ENCODE data around the gene CDK16.

DNA sequence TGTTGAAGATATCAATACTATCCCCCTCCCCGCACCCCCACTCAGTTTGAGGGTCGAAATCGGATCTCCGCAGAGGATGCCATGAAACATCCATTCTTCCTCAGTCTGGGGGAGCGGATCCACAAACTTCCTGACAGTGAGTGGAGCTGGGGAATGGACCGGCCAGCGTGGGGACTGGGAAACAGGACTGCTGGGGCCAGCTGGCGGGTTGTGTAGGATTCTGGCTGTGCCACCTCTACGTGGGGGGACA lies 8.8 kb downstream of the CDK16 start:
- TF ChIP-seq, protein P1, sequence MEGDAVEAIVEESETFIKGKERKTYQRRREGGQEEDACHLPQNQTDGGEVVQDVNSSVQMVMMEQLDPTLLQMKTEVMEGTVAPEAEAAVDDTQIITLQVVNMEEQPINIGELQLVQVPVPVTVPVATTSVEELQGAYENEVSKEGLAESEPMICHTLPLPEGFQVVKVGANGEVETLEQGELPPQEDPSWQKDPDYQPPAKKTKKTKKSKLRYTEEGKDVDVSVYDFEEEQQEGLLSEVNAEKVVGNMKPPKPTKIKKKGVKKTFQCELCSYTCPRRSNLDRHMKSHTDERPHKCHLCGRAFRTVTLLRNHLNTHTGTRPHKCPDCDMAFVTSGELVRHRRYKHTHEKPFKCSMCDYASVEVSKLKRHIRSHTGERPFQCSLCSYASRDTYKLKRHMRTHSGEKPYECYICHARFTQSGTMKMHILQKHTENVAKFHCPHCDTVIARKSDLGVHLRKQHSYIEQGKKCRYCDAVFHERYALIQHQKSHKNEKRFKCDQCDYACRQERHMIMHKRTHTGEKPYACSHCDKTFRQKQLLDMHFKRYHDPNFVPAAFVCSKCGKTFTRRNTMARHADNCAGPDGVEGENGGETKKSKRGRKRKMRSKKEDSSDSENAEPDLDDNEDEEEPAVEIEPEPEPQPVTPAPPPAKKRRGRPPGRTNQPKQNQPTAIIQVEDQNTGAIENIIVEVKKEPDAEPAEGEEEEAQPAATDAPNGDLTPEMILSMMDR (IDR thresholded peaks at IDR 0.05; ENCODE audit: extremely low read depth in 1 of 2, insufficient read depth in 1 of 2, low read depth in 1 of 2, low read length in 2 of 2) = no peak
- TF ChIP-seq EZH2 (IDR thresholded peaks at IDR 0.05; ENCODE audit: borderline replicate concordance, low read depth, low read length, severe bottlenecking) (no peak), MYC (IDR thresholded peaks at IDR 0.05; ENCODE audit: low read depth, low read length) (no peak), FOS (IDR thresholded peaks at IDR 0.05; ENCODE audit: borderline replicate concordance, insufficient read depth, low read length) (no peak), POLR2A (IDR thresholded peaks at IDR 0.05; ENCODE audit: low read depth, low read length) (no peak), POLR2AphosphoS5 (IDR thresholded peaks at IDR 0.05; ENCODE audit: insufficient read depth, low read depth, low read length) (no peak), GATA2 (IDR thresholded peaks at IDR 0.05; ENCODE audit: insufficient read depth, insufficient read length, low read depth, low read length) (no peak), MAX (IDR thresholded peaks at IDR 0.05; ENCODE audit: insufficient read depth, insufficient read length) (no peak)

Data from endothelial cell of umbilical vein (primary cell).